Camera-type eye (tissue), 1 donor: Measurements from ENCODE around the gene IVNS1ABP. TPM values are rescaled to one million over a fixed set of nuclear protein-coding genes. Genes with fewer than 3 reads are reported as not detected.

ENCODE experiments used
- total RNA-seq: library from RNA; depleted of rRNA; stranded (reverse); fragments of >200 nt; gene quantifications from one replicate; pipeline ENCODE4 v1.2.3, GENCODE V29; 2014

Gene IVNS1ABP
- total RNA-seq = 210 TPM

DNA sequence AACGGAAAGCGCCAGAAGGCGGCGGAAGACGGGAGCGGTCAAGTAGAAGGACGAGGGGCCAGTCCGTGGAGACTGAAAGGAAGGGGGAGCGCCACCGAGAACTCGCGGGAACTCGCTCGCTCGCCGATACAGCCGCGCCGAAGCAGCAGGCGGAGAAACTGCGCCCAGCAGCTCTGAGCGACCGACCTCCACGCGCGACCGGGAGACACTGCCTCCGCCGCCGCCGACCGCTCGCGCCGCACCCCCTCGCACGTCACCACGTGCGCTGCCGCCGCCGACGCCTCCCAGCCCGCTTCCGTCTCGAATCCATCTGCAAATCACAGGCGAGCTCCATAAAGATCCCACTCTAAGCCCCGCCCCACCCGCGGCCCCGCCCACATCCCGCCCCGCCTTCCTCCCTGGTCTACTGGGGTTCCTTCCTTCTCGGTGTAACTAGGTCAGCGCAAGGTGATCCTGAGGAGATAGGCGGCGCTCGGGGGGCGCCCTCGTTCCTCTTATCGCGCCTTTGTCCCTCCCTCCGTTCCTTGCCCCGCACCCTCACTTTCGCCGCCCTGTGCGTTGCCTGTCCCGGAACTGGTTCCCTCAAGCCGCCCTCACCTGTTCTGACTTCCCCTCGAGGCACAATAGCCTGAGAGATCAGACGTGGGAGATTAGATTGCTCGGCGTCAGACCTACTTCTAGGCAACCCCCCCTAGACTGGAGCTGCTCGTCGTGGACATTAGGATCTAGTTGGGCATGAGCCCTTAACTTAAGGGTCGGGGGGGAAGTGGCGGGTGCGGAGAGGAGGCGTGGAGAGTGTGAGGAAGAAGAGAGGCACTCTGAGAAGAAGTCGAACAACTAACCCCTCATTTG, at the start of gene IVNS1ABP:
Gene IVNS1ABP (minus strand): TSS at position 210 of the 852 bp plus-strand sequence. CDS start 7,750 bp downstream, outside the sequence.

Other genes starting within 250 kb of the IVNS1ABP start
- gene TRMT1L, start 160.3 kb downstream of the IVNS1ABP start, total RNA-seq = 30.0 TPM
- 19.8 TPM for gene SWT1, start 160.1 kb downstream of the IVNS1ABP start, total RNA-seq